ENCODE data around the gene GRK2. TPM values are rescaled to one million over a fixed set of nuclear protein-coding genes. Genes with fewer than 3 reads are reported as not detected.

Gene GRK2
- polyA plus RNA-seq, 2 donors = 62.4 to 74.2 TPM

GRCh38 chr11:67288198-67288451 lies 21.9 kb downstream of the GRK2 start:
- H3K4me3 ChIP-seq (ENCODE audit: low read depth in 1 of 2, low read length in 2 of 2) = peak overlapping the region in 1 of 2 donors; percentile 79
- H3K36me3 ChIP-seq (ENCODE audit: control insufficient read depth in 2 of 2, insufficient read depth in 2 of 2, low read length in 1 of 2) = peaks cover 12 to 47% of the 10 kb centered on the region in 2 donors
- WGBS, 2 donors = 28 to 33% methylated on average over 4 of the region's 4 CpGs
- no peaks in the 10 kb centered on the region for H3K27me3 ChIP-seq (ENCODE audit: control insufficient read depth in 1 of 2, insufficient read depth in 2 of 2, low read length in 2 of 2)
- peak overlapping the region; percentile 95 to 97 for H3K27ac ChIP-seq (ENCODE audit: low read depth in 2 of 2, low read length in 1 of 2)
- H3K4me1 ChIP-seq (ENCODE audit: control insufficient read depth in 2 of 2, insufficient read depth in 2 of 2, low read length in 1 of 2) = peaks cover 15 to 40% of the 10 kb centered on the region in 2 donors
- H3K9me3 ChIP-seq (ENCODE audit: control insufficient read depth in 2 of 2, insufficient read depth in 1 of 2, low read depth in 1 of 2, low read length in 1 of 2) = no peaks in the 10 kb centered on the region

GRCh38 chr11:67288452-67289225 lies 22.4 kb downstream of the GRK2 start:
- H3K4me3 ChIP-seq (ENCODE audit: low read depth in 1 of 2, low read length in 2 of 2) = peak overlapping the region; percentile 65 to 79
- H3K27ac ChIP-seq (ENCODE audit: low read depth in 2 of 2, low read length in 1 of 2) = peak overlapping the region; percentile 95 to 97
- H3K36me3 ChIP-seq (ENCODE audit: control insufficient read depth in 2 of 2, insufficient read depth in 2 of 2, low read length in 1 of 2) = peaks cover 10 to 43% of the 10 kb centered on the region in 2 donors
- peaks cover 15 to 40% of the 10 kb centered on the region in 2 donors for H3K4me1 ChIP-seq (ENCODE audit: control insufficient read depth in 2 of 2, insufficient read depth in 2 of 2, low read length in 1 of 2)
- 0% methylated on average over 66 to 87 of the region's 87 CpGs for whole genome bisulfite sequencing, 2 donors
- H3K9me3 ChIP-seq (ENCODE audit: control insufficient read depth in 2 of 2, insufficient read depth in 1 of 2, low read depth in 1 of 2, low read length in 1 of 2) = no peaks in the 10 kb centered on the region
- H3K27me3 ChIP-seq (ENCODE audit: control insufficient read depth in 1 of 2, insufficient read depth in 2 of 2, low read length in 2 of 2) = no peaks in the 10 kb centered on the region

GRCh38 chr11:67289226-67289650 lies 23.0 kb downstream of the GRK2 start, which contains the start of gene ANKRD13D:
Gene ANKRD13D (plus strand): TSS chr11:67289303. CDS start chr11:67289461, 158 bp downstream.
- no peaks in the 10 kb centered on the region for H3K9me3 ChIP-seq (ENCODE audit: control insufficient read depth in 2 of 2, insufficient read depth in 1 of 2, low read depth in 1 of 2, low read length in 1 of 2)
- no peaks in the 10 kb centered on the region for H3K27me3 ChIP-seq (ENCODE audit: control insufficient read depth in 1 of 2, insufficient read depth in 2 of 2, low read length in 2 of 2)
- H3K36me3 ChIP-seq (ENCODE audit: control insufficient read depth in 2 of 2, insufficient read depth in 2 of 2, low read length in 1 of 2) = peaks cover 10 to 37% of the 10 kb centered on the region in 2 donors
- H3K27ac ChIP-seq (ENCODE audit: low read depth in 2 of 2, low read length in 1 of 2) = peak within 1 kb of the TSS; percentile 95 to 97
- peak within 1 kb of the TSS; percentile 65 to 79 for H3K4me3 ChIP-seq (ENCODE audit: low read depth in 1 of 2, low read length in 2 of 2)
- H3K4me1 ChIP-seq (ENCODE audit: control insufficient read depth in 2 of 2, insufficient read depth in 2 of 2, low read length in 1 of 2) = peaks cover 15 to 40% of the 10 kb centered on the region in 2 donors
- WGBS, 2 donors = 0 to 1% methylated on average over 13 to 56 of the region's 56 CpGs

- peaks cover 7 to 30% of the 10 kb centered on the region in 2 donors for H3K36me3 ChIP-seq (ENCODE audit: control insufficient read depth in 2 of 2, insufficient read depth in 2 of 2, low read length in 1 of 2)
- no peaks in the 10 kb centered on the region for H3K27me3 ChIP-seq (ENCODE audit: control insufficient read depth in 1 of 2, insufficient read depth in 2 of 2, low read length in 2 of 2)
- H3K4me1 ChIP-seq (ENCODE audit: control insufficient read depth in 2 of 2, insufficient read depth in 2 of 2, low read length in 1 of 2) = peaks cover 15 to 40% of the 10 kb centered on the region in 2 donors
- WGBS, 2 donors = 22 to 29% methylated on average over 28 to 36 of the region's 36 CpGs
- no peaks in the 10 kb centered on the region for H3K9me3 ChIP-seq (ENCODE audit: control insufficient read depth in 2 of 2, insufficient read depth in 1 of 2, low read depth in 1 of 2, low read length in 1 of 2)
- H3K27ac ChIP-seq (ENCODE audit: low read depth in 2 of 2, low read length in 1 of 2) = peak overlapping the region; percentile 95 to 97
- peak overlapping the region; percentile 65 to 79 for H3K4me3 ChIP-seq (ENCODE audit: low read depth in 1 of 2, low read length in 2 of 2)
Measured at GRCh38 chr11:67289651-67290479, 23.6 kb downstream of the GRK2 start.

- Histone ChIP-seq H3K27me3 (ENCODE audit: control insufficient read depth in 1 of 2, insufficient read depth in 2 of 2, low read length in 2 of 2) (no peaks in the 10 kb centered on the region), H3K27ac (ENCODE audit: low read depth in 2 of 2, low read length in 1 of 2) (peak overlapping the region; percentile 95 to 97), H3K36me3 (ENCODE audit: control insufficient read depth in 2 of 2, insufficient read depth in 2 of 2, low read length in 1 of 2) (peaks cover 3 to 22% of the 10 kb centered on the region in 2 donors), H3K4me3 (ENCODE audit: low read depth in 1 of 2, low read length in 2 of 2) (peak overlapping the region; percentile 65 to 79), H3K4me1 (ENCODE audit: control insufficient read depth in 2 of 2, insufficient read depth in 2 of 2, low read length in 1 of 2) (peaks cover 15 to 40% of the 10 kb centered on the region in 2 donors), H3K9me3 (ENCODE audit: control insufficient read depth in 2 of 2, insufficient read depth in 1 of 2, low read depth in 1 of 2, low read length in 1 of 2) (no peaks in the 10 kb centered on the region)
- 45 to 47% methylated on average over 7 of the region's 7 CpGs for WGBS, 2 donors
Measured at GRCh38 chr11:67290801-67291200, 24.5 kb downstream of the GRK2 start.

GRCh38 chr11:67291481-67292381 lies 25.5 kb downstream of the GRK2 start:
- Histone ChIP-seq H3K27me3 (ENCODE audit: control insufficient read depth in 1 of 2, insufficient read depth in 2 of 2, low read length in 2 of 2) (no peaks in the 10 kb centered on the region), H3K9me3 (ENCODE audit: control insufficient read depth in 2 of 2, insufficient read depth in 1 of 2, low read depth in 1 of 2, low read length in 1 of 2) (no peaks in the 10 kb centered on the region), H3K36me3 (ENCODE audit: control insufficient read depth in 2 of 2, insufficient read depth in 2 of 2, low read length in 1 of 2) (peaks cover 3 to 14% of the 10 kb centered on the region in 2 donors), H3K4me3 (ENCODE audit: low read depth in 1 of 2, low read length in 2 of 2) (no peak overlapping the region), H3K27ac (ENCODE audit: low read depth in 2 of 2, low read length in 1 of 2) (peak overlapping the region; percentile 38 to 51), H3K4me1 (ENCODE audit: control insufficient read depth in 2 of 2, insufficient read depth in 2 of 2, low read length in 1 of 2) (peaks cover 15 to 37% of the 10 kb centered on the region in 2 donors)
- WGBS, 2 donors = 93% methylated on average over 33 of the region's 33 CpGs

GRCh38 chr11:67292671-67293070 lies 26.4 kb downstream of the GRK2 start:
- WGBS, 2 donors = 39 to 52% methylated on average over 3 of the region's 3 CpGs
- peaks cover 12 to 30% of the 10 kb centered on the region in 2 donors for H3K4me1 ChIP-seq (ENCODE audit: control insufficient read depth in 2 of 2, insufficient read depth in 2 of 2, low read length in 1 of 2)

GRCh38 chr11:67293090-67293489 lies 26.8 kb downstream of the GRK2 start:
- Histone ChIP-seq H3K27ac (ENCODE audit: low read depth in 2 of 2, low read length in 1 of 2) (no peak overlapping the region), H3K9me3 (ENCODE audit: control insufficient read depth in 2 of 2, insufficient read depth in 1 of 2, low read depth in 1 of 2, low read length in 1 of 2) (no peaks in the 10 kb centered on the region), H3K36me3 (ENCODE audit: control insufficient read depth in 2 of 2, insufficient read depth in 2 of 2, low read length in 1 of 2) (peaks cover 3 to 12% of the 10 kb centered on the region in 2 donors), H3K4me3 (ENCODE audit: low read depth in 1 of 2, low read length in 2 of 2) (no peak overlapping the region), H3K27me3 (ENCODE audit: control insufficient read depth in 1 of 2, insufficient read depth in 2 of 2, low read length in 2 of 2) (no peaks in the 10 kb centered on the region), H3K4me1 (ENCODE audit: control insufficient read depth in 2 of 2, insufficient read depth in 2 of 2, low read length in 1 of 2) (peaks cover 11 to 26% of the 10 kb centered on the region in 2 donors)
- 20 to 33% methylated on average over 3 of the region's 3 CpGs for WGBS, 2 donors

More at GRCh38 chr11:67292671-67293070, 26.4 kb downstream of the GRK2 start:
- no peak overlapping the region for H3K4me3 ChIP-seq (ENCODE audit: low read depth in 1 of 2, low read length in 2 of 2)
- peak overlapping the region in 1 of 2 donors; percentile 58 for H3K27ac ChIP-seq (ENCODE audit: low read depth in 2 of 2, low read length in 1 of 2)
- H3K36me3 ChIP-seq (ENCODE audit: control insufficient read depth in 2 of 2, insufficient read depth in 2 of 2, low read length in 1 of 2) = peaks cover 3 to 12% of the 10 kb centered on the region in 2 donors
- H3K27me3 ChIP-seq (ENCODE audit: control insufficient read depth in 1 of 2, insufficient read depth in 2 of 2, low read length in 2 of 2) = no peaks in the 10 kb centered on the region
- no peaks in the 10 kb centered on the region for H3K9me3 ChIP-seq (ENCODE audit: control insufficient read depth in 2 of 2, insufficient read depth in 1 of 2, low read depth in 1 of 2, low read length in 1 of 2)

GRCh38 chr11:67295846-67296245 lies 29.6 kb downstream of the GRK2 start:
- H3K4me1 ChIP-seq (ENCODE audit: control insufficient read depth in 2 of 2, insufficient read depth in 2 of 2, low read length in 1 of 2) = peaks cover under 1 to 16% of the 10 kb centered on the region in 2 donors
- peaks cover 16 to 34% of the 10 kb centered on the region in 2 donors for H3K36me3 ChIP-seq (ENCODE audit: control insufficient read depth in 2 of 2, insufficient read depth in 2 of 2, low read length in 1 of 2)
- H3K27ac ChIP-seq (ENCODE audit: low read depth in 2 of 2, low read length in 1 of 2) = no peak overlapping the region
- 99 to 100% methylated on average over 1 of the region's 1 CpG for WGBS, 2 donors
- no peaks in the 10 kb centered on the region for H3K9me3 ChIP-seq (ENCODE audit: control insufficient read depth in 2 of 2, insufficient read depth in 1 of 2, low read depth in 1 of 2, low read length in 1 of 2)
- H3K4me3 ChIP-seq (ENCODE audit: low read depth in 1 of 2, low read length in 2 of 2) = no peak overlapping the region
- no peaks in the 10 kb centered on the region for H3K27me3 ChIP-seq (ENCODE audit: control insufficient read depth in 1 of 2, insufficient read depth in 2 of 2, low read length in 2 of 2)

Data from esophagus (tissue), 2 donors.